Measurements from ENCODE around the gene CSH1.
"Not testable (repeated sequence)": the region's sequence is repeated elsewhere in the genome, so short reads cannot be mapped to it uniquely, and the experiment has no call there.

The CSH1 gene

DNA sequence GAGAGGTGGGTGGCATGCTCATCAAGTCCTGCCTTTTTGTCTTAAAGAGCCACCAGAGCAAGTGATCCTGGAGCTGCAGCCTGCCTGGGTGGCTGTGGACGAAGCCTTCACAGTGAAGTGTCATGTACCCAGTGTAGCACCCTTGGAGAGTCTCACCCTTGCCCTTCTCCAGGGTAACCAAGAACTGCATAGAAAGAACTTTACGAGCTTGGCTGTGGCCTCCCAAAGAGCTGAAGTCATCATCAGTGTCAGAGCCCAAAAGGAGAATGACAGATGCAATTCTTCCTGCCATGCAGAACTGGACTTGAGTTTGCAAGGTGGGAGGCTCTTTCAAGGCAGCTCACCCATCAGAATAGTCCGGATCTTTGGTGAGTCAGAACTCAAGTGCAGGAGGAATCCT, 37.1 kb downstream of the CSH1 start:
- no peak for FAIRE-seq
- DNase-seq (ENCODE audit: insufficient read length, low spot score) = no peak
- TF ChIP-seq, protein P1, sequence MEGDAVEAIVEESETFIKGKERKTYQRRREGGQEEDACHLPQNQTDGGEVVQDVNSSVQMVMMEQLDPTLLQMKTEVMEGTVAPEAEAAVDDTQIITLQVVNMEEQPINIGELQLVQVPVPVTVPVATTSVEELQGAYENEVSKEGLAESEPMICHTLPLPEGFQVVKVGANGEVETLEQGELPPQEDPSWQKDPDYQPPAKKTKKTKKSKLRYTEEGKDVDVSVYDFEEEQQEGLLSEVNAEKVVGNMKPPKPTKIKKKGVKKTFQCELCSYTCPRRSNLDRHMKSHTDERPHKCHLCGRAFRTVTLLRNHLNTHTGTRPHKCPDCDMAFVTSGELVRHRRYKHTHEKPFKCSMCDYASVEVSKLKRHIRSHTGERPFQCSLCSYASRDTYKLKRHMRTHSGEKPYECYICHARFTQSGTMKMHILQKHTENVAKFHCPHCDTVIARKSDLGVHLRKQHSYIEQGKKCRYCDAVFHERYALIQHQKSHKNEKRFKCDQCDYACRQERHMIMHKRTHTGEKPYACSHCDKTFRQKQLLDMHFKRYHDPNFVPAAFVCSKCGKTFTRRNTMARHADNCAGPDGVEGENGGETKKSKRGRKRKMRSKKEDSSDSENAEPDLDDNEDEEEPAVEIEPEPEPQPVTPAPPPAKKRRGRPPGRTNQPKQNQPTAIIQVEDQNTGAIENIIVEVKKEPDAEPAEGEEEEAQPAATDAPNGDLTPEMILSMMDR (IDR thresholded peaks at IDR 0.05; ENCODE audit: insufficient read depth, missing control alignments) = no peak

- FAIRE-seq; DNase-seq (ENCODE audit: insufficient read length, low spot score): not testable (repeated sequence)
Measured at GRCh38 chr17:63856425-63856824, 39.9 kb downstream of the CSH1 start.

- no peak for DNase-seq (ENCODE audit: insufficient read length, low spot score)
- TF ChIP-seq, protein P1 (IDR thresholded peaks at IDR 0.05; ENCODE audit: insufficient read depth, missing control alignments) = no peak
- FAIRE-seq = no peak
Measured at GRCh38 chr17:63855185-63855584, 41.2 kb downstream of the CSH1 start.

GRCh38 chr17:63854709-63855108, 41.7 kb downstream of the CSH1 start:
- DNase-seq (ENCODE audit: insufficient read length, low spot score) = no peak
- TF ChIP-seq, protein P1 (IDR thresholded peaks at IDR 0.05; ENCODE audit: insufficient read depth, missing control alignments) = no peak
- no peak for FAIRE-seq

GRCh38 chr17:63853260-63853659, 43.1 kb downstream of the CSH1 start:
- no peak for DNase-seq (ENCODE audit: insufficient read length, low spot score)
- no peak for FAIRE-seq
- TF ChIP-seq, protein P1 (IDR thresholded peaks at IDR 0.05; ENCODE audit: insufficient read depth, missing control alignments) = no peak

DNA sequence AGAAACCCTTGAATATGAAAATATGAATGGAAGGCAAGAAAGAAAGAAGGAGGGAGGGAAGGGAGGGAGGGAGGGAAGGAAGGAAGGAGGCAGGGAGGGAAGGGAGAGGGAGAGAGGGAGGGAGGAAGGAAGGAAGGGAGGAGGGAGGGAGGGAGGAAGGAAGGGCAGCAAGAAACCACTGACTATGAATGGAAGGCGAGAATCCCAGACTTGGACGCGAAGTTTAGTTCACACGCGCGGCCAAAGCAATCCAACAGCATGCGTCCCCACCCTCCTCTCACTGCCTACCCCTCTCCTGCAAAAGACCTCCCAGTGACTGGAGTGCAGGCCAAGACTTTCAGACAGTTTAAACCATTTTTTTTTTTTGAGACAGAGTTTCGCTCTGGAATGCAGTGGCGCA, 46.0 kb downstream of the CSH1 start:
- no peak for FAIRE-seq
- TF ChIP-seq, protein P1 (IDR thresholded peaks at IDR 0.05; ENCODE audit: insufficient read depth, missing control alignments) = no peak
- DNase-seq (ENCODE audit: insufficient read length, low spot score) = no peak

- no peak for FAIRE-seq
- TF ChIP-seq, protein P1 (IDR thresholded peaks at IDR 0.05; ENCODE audit: insufficient read depth, missing control alignments) = no peak
- no peak for DNase-seq (ENCODE audit: insufficient read length, low spot score)
Measured at GRCh38 chr17:63848834-63849689, 47.3 kb downstream of the CSH1 start.

All from D721Med (cell line).